H1 (cell line): Measurements from ENCODE around the gene CTBP2. TPM values are rescaled to one million over a fixed set of nuclear protein-coding genes. Genes with fewer than 3 reads are reported as not detected.

ENCODE experiments used
- CTCF ChIA-PET: fragments of 300-600 bp; sonication (Branson Sonifier 250); formaldehyde crosslinking; loops from one replicate; lab custom pipeline; 2021; ENCODE audit not compliant: partially characterized antibody; lab: Charles Lee
- POLR2A ChIA-PET: fragments of 300-600 bp; sonication (Branson Sonifier 250); formaldehyde crosslinking; loops from one replicate; lab custom pipeline; 2021; ENCODE audit warnings: inconsistent platforms; ENCODE audit not compliant: partially characterized antibody; lab: Charles Lee
- DNase-seq, 2 experiments: peaks; one replicate each; pipeline versions ENCODE4 v3.0.0 to v3.0.0-alpha.2; 2010 to 2022; ENCODE audit warnings: low spot score in 2 of 2, low read depth in 1 of 2, mixed read lengths in 1 of 2
- FAIRE-seq: peaks from 2 replicates; lab custom pipeline; 2011; peaks lifted over from hg19 to GRCh38; lab: Jason Lieb, UNC
- H2AFZ ChIP-seq: 2 replicates; pipeline ENCODE4 v1.8.1; 2012; ENCODE audit warnings: low read length, inconsistent platforms
- H2AK5ac ChIP-seq: 2 replicates; pipeline ENCODE4 v1.6.1; 2013; ENCODE audit warnings: low read depth, low read length
- H2BK120ac ChIP-seq: replicated peaks from 2 replicates; pipeline ENCODE3; 2013; ENCODE audit warnings: low read depth, low read length, inconsistent platforms
- H2BK12ac ChIP-seq: 2 replicates; pipeline ENCODE4 v1.6.1; 2013; ENCODE audit warnings: low read depth, low read length
- H2BK15ac ChIP-seq: 2 replicates; pipeline ENCODE4 v1.6.1; 2013; ENCODE audit warnings: low read length
- H2BK20ac ChIP-seq: 2 replicates; pipeline ENCODE4 v1.6.1; 2013; ENCODE audit warnings: low read length
- H2BK5ac ChIP-seq: 2 replicates; pipeline ENCODE4 v1.6.1; 2013; ENCODE audit warnings: low read depth, low read length
- H3K14ac ChIP-seq: 2 replicates; pipeline ENCODE4 v1.6.1; 2013; ENCODE audit warnings: inconsistent platforms; ENCODE audit not compliant: insufficient read length
- H3K18ac ChIP-seq: 2 replicates; pipeline ENCODE4 v1.6.1; 2013; ENCODE audit warnings: low read length; ENCODE audit errors: extremely low read depth
- H3K23ac ChIP-seq: 2 replicates; pipeline ENCODE4 v1.6.1; 2013; ENCODE audit warnings: inconsistent platforms; ENCODE audit not compliant: insufficient read length
- H3K23me2 ChIP-seq: 2 replicates; pipeline ENCODE4 v1.6.1; 2013; ENCODE audit warnings: low read depth, low read length
- H3K27ac ChIP-seq: 2 replicates; pipeline ENCODE4 v1.6.1; 2011; ENCODE audit warnings: low read depth, low read length, inconsistent platforms
- H3K27me3 ChIP-seq, 4 experiments: replicated peaks in 1 of 4; 1 replicate in 1 of 4; 2 replicates in 3 of 4; pipeline versions ENCODE4 v1.6.1 to v1.8.1; 2011 to 2013; ENCODE audit warnings: low read length in 3 of 4, mild to moderate bottlenecking in 3 of 4, inconsistent platforms in 2 of 4, mixed read lengths in 2 of 4, moderate library complexity in 1 of 4; ENCODE audit not compliant: control insufficient read depth in 3 of 4, insufficient read depth in 3 of 4; ENCODE audit errors: extremely low read depth in 1 of 4
- H3K36me3 ChIP-seq, 4 experiments: 2 replicates each; pipeline versions ENCODE4 v1.6.1 to v1.8.1; 2011 to 2013; ENCODE audit warnings: mild to moderate bottlenecking in 4 of 4, low read length in 3 of 4, moderate library complexity in 2 of 4, control low read depth in 1 of 4, inconsistent platforms in 1 of 4; ENCODE audit not compliant: insufficient read depth in 4 of 4, control insufficient read depth in 2 of 4
- H3K4ac ChIP-seq: replicated peaks from 2 replicates; pipeline ENCODE3; 2013; ENCODE audit warnings: low read length, low read depth, mixed read lengths, inconsistent platforms; ENCODE audit not compliant: insufficient read length
- H3K4me1 ChIP-seq, 4 experiments: replicated peaks in 1 of 4; 1 replicate in 1 of 4; 2 replicates in 3 of 4; pipeline versions ENCODE4 v1.6.1 to v1.8.1; 2011 to 2013; ENCODE audit warnings: low read length in 3 of 4, inconsistent platforms in 2 of 4, mixed read lengths in 1 of 4; ENCODE audit not compliant: insufficient read depth in 4 of 4, control insufficient read depth in 3 of 4
- H3K4me2 ChIP-seq, 2 experiments: 2 replicates each; pipeline versions ENCODE4 v1.6.1 to v1.8.1; 2011 to 2013; ENCODE audit warnings: low read depth in 2 of 2, low read length in 2 of 2, control low read depth in 1 of 2, inconsistent platforms in 1 of 2, mild to moderate bottlenecking in 1 of 2; ENCODE audit not compliant: insufficient read depth in 1 of 2
- H3K4me3 ChIP-seq, 4 experiments: fragments of 200-600, 300-600 bp in 1 of 4; sonication (generic), shearing (Covaris generic), sonication (Bioruptor Twin) in 1 of 4; 2 replicates each; pipeline versions ENCODE4 v1.5.1 to v1.8.1; 2011 to 2016; ENCODE audit warnings: low read length in 4 of 4, low read depth in 3 of 4, control low read depth in 2 of 4, inconsistent platforms in 2 of 4, mild to moderate bottlenecking in 2 of 4, mixed read lengths in 1 of 4, moderate library complexity in 1 of 4; ENCODE audit not compliant: insufficient read depth in 2 of 4; ENCODE audit errors: extremely low read depth in 1 of 4
- H3K56ac ChIP-seq: replicated peaks from 2 replicates; pipeline ENCODE3; 2013; ENCODE audit warnings: low read depth, mild to moderate bottlenecking, mixed read lengths, low read length, inconsistent platforms; ENCODE audit not compliant: insufficient read length
- H3K79me1 ChIP-seq: 2 replicates; pipeline ENCODE4 v1.6.1; 2013; ENCODE audit warnings: low read depth, low read length, control low read depth
- H3K79me2 ChIP-seq, 2 experiments: 2 replicates each; pipeline versions ENCODE4 v1.6.1 to v1.8.1; 2012 to 2013; ENCODE audit warnings: low read length in 2 of 2, mild to moderate bottlenecking in 2 of 2, inconsistent platforms in 1 of 2; ENCODE audit not compliant: insufficient read depth in 2 of 2, control insufficient read depth in 1 of 2
- H3K9ac ChIP-seq, 4 experiments: replicated peaks in 1 of 4; 1 replicate in 1 of 4; 2 replicates in 3 of 4; pipeline versions ENCODE4 v1.6.1 to v1.8.1; 2011 to 2013; ENCODE audit warnings: low read depth in 3 of 4, low read length in 3 of 4, control low read depth in 2 of 4, mild to moderate bottlenecking in 2 of 4, moderate library complexity in 2 of 4, inconsistent platforms in 1 of 4; ENCODE audit errors: extremely low read depth in 1 of 4
- H3K9me3 ChIP-seq, 2 experiments: 2 replicates each; pipeline versions ENCODE4 v1.6.1 to v1.8.1; 2012 to 2013; ENCODE audit warnings: mild to moderate bottlenecking in 2 of 2, moderate library complexity in 2 of 2, control low read depth in 1 of 2, inconsistent platforms in 1 of 2, low read depth in 1 of 2, low read length in 1 of 2, mixed read lengths in 1 of 2; ENCODE audit not compliant: insufficient read depth in 2 of 2
- H4K20me1 ChIP-seq, 2 experiments: replicated peaks in 1 of 2; 2 replicates each; pipeline versions ENCODE3 to v1.8.1; 2011 to 2013; ENCODE audit warnings: inconsistent platforms in 2 of 2, low read length in 2 of 2, mild to moderate bottlenecking in 1 of 2; ENCODE audit not compliant: insufficient read depth in 2 of 2, control insufficient read depth in 1 of 2
- H4K5ac ChIP-seq: 2 replicates; pipeline ENCODE4 v1.6.1; 2013; ENCODE audit warnings: low read length, low read depth, mixed read lengths, inconsistent platforms; ENCODE audit not compliant: insufficient read length
- H4K8ac ChIP-seq: 2 replicates; pipeline ENCODE4 v1.8.0; 2013; ENCODE audit warnings: mild to moderate bottlenecking, moderate library complexity, low read length, inconsistent platforms; ENCODE audit not compliant: insufficient read depth; ENCODE audit errors: extremely low read depth
- H4K91ac ChIP-seq: replicated peaks from 2 replicates; pipeline ENCODE3; 2013; ENCODE audit warnings: low read length, mixed read lengths, inconsistent platforms; ENCODE audit not compliant: insufficient read length
- BACH1 ChIP-seq: IDR thresholded peaks from 2 replicates; pipeline ENCODE4 v1.6.1; 2012; ENCODE audit warnings: low read length, improper control_type of control experiment
- EGR1 ChIP-seq: IDR thresholded peaks from 2 replicates; pipeline ENCODE4 v1.6.1; 2011; ENCODE audit warnings: low read depth, low read length, borderline replicate concordance
- GTF2F1 ChIP-seq: IDR thresholded peaks from 2 replicates; pipeline ENCODE4 v1.6.1; 2012; ENCODE audit warnings: low read depth, low read length, improper control_type of control experiment, borderline replicate concordance
- HDAC2 ChIP-seq, 2 experiments: fragments of 300-600 bp in 1 of 2; sonication (generic) in 1 of 2; IDR thresholded peaks; 2 replicates each; pipeline ENCODE4 v1.6.1; 2011 to 2012; ENCODE audit warnings: low read depth in 2 of 2, low read length in 2 of 2, mild to moderate bottlenecking in 2 of 2, moderate library complexity in 2 of 2, borderline replicate concordance in 1 of 2, inconsistent platforms in 1 of 2
- JUND ChIP-seq: IDR thresholded peaks from 2 replicates; pipeline ENCODE4 v1.6.1; 2011; ENCODE audit warnings: mild to moderate bottlenecking, improper control_type of control experiment, low read length
- MAFK ChIP-seq: IDR thresholded peaks from 2 replicates; pipeline ENCODE4 v1.6.1; 2012; ENCODE audit warnings: low read depth, mild to moderate bottlenecking, improper control_type of control experiment, low read length
- POU5F1 ChIP-seq: IDR thresholded peaks from 2 replicates; pipeline ENCODE4 v1.6.1; 2011; ENCODE audit warnings: low read depth, mild to moderate bottlenecking, low read length, moderate library complexity
- SP4 ChIP-seq: IDR thresholded peaks from 2 replicates; pipeline ENCODE4 v1.6.1; 2012; ENCODE audit warnings: low read length, inconsistent platforms
- SUZ12 ChIP-seq: fragments of 200-600 bp; sonication (generic); IDR thresholded peaks from 2 replicates; pipeline ENCODE4 v1.6.1; 2012; ENCODE audit warnings: mild to moderate bottlenecking, inconsistent platforms, low read length, moderate library complexity, mixed read lengths
- WGBS, 2 experiments: shearing (Covaris generic) in 1 of 2; methylation state at CpG; one replicate each; pipeline versions ENCODE4 v1.1.6 to v1.1.7; 2013 to 2015; ENCODE audit warnings: low lambda C conversion rate in 2 of 2, mixed read lengths in 2 of 2, inconsistent platforms in 1 of 2, low coverage in 1 of 2, missing lambda C conversion rate in 1 of 2; ENCODE audit not compliant: insufficient replicate concordance in 2 of 2, insufficient coverage in 1 of 2, insufficient read length in 1 of 2; ENCODE audit errors: extremely low coverage in 1 of 2, missing lambda C conversion rate in 1 of 2; 5-methylcytosine and 5-hydroxymethylcytosine counted together
- polyA plus RNA-seq, 7 experiments: library from polyadenylated mRNA; depleted of rRNA in 3 of 7; stranded (reverse) in 5 of 7; unstranded in 2 of 7; fragments of >200 nt in 5 of 7; fragments of 200-250 nt in 2 of 7; gene quantifications; 1 replicate in 5 of 7; 2 replicates in 1 of 7; 4 replicates in 1 of 7; pipeline versions ENCODE4 v1.2.1 to v1.2.3, GENCODE V29; 2011 to 2013; ENCODE audit warnings: missing spikeins in 2 of 7, mixed read lengths in 2 of 7
- total RNA-seq: library from RNA; stranded (reverse); fragmentation: NEBNext Ultra II Directional; extraction: Animal tissue kit (Norgen Biotek cat#: 25700); gene quantifications from 2 replicates; pipeline ENCODE4 v1.2.1, GENCODE V29; 2021

Gene CTBP2
- total and polyA plus RNA-seq, 2 of the 8 experiments (the other 6 are each of a cell fraction or from before 2014, with no cell fraction given), result 208 to 221 TPM

GRCh38 chr10:125034675-125035074 lies 125.7 kb downstream of the CTBP2 start:
- H2BK20ac ChIP-seq, result no peak overlapping the region
- no peak overlapping the region for H3K4ac ChIP-seq
- no peak for FAIRE-seq
- H2BK12ac ChIP-seq, result no peak overlapping the region
- no peak overlapping the region for H3K18ac ChIP-seq
- H3K4me1 ChIP-seq, result peaks cover 1 to 23% (median 19%) of the 10 kb centered on the region in 4 experiments
- H3K27me3 ChIP-seq, result no peaks in the 10 kb centered on the region
- H3K36me3 ChIP-seq, result peaks cover 4 to 60% (median 8%) of the 10 kb centered on the region in 4 experiments; a peak in 7 of 8 replicates
- H2BK15ac ChIP-seq, result no peak overlapping the region
- no peaks in the 10 kb centered on the region for H3K9me3 ChIP-seq
- ChIA-PET CTCF (interaction anchor here (1.0 to 4.1 kb wide), 6 partner anchors 14 to 35 kb away, joined by 3 to 29 read pairs (median 6); no protein-coding TSS in a partner anchor), POLR2A (no interaction called here)
- no peak overlapping the region for H3K27ac ChIP-seq
- H4K91ac ChIP-seq, result no peak overlapping the region
- WGBS, 2 experiments, result 85% methylated on average over 3 of the region's 3 CpGs; no CpG with 5 or more reads in 1 of the 2 experiments
- H3K79me2 ChIP-seq, result peaks cover 11 to 99% of the 10 kb centered on the region in 2 experiments
- TF ChIP-seq BACH1 (no peak), GTF2F1 (no peak), EGR1 (no peak), SUZ12 (no peak), POU5F1 (no peak), HDAC2 (IDR thresholded peaks at IDR 0.05; ENCODE audit: borderline replicate concordance in 1 of 2, low read depth in 2 of 2, low read length in 2 of 2) (no peak), JUND (no peak), MAFK (no peak), SP4 (no peak)
- no peak overlapping the region for H2BK5ac ChIP-seq
- peaks cover 37% of the 10 kb centered on the region for H3K79me1 ChIP-seq
- no peak overlapping the region for H2BK120ac ChIP-seq
- no peak overlapping the region for H3K14ac ChIP-seq
- DNase-seq, result no peak
- no peaks in the 10 kb centered on the region; the same call in 1 of the 2 replicates for H3K23me2 ChIP-seq
- no peak overlapping the region; a peak in 1 of 4 replicates for H3K4me2 ChIP-seq
- H3K56ac ChIP-seq, result no peak overlapping the region
- no peak overlapping the region for H3K23ac ChIP-seq
- no peak overlapping the region for H2AFZ ChIP-seq
- peaks cover 39 to 46% of the 10 kb centered on the region in 2 experiments for H4K20me1 ChIP-seq
- H2AK5ac ChIP-seq, result no peak overlapping the region
- H3K9ac ChIP-seq, result no peak overlapping the region
- no peak overlapping the region for H4K8ac ChIP-seq
- no peak overlapping the region for H4K5ac ChIP-seq
- no peak overlapping the region for H3K4me3 ChIP-seq
